Hepatocyte (in vitro differentiated cells): ENCODE data around the gene DDX52. TPM values are rescaled to one million over a fixed set of nuclear protein-coding genes. Genes with fewer than 3 reads are reported as not detected.

ENCODE experiments used
- DNase-seq: peaks from one replicate; pipeline ENCODE4 v3.0.0-alpha.2; 2016; ENCODE audit warnings: low spot score
- H2AFZ ChIP-seq: fragments of 200-600 bp; sonication (generic); 2 replicates; pipeline ENCODE4 v1.6.0; 2016; ENCODE audit warnings: antibody characterized with exemption, mild to moderate bottlenecking
- H3K27ac ChIP-seq: fragments of 200-600 bp; sonication (generic); 2 replicates; pipeline ENCODE4 v1.5.1; 2016; ENCODE audit warnings: mild to moderate bottlenecking
- H3K27me3 ChIP-seq: fragments of 200-600 bp; sonication (generic); 2 replicates; pipeline ENCODE4 v1.6.1; 2016
- H3K36me3 ChIP-seq: fragments of 200-600 bp; sonication (generic); replicated peaks from 2 replicates; pipeline ENCODE4 v1.5.1; 2016; ENCODE audit warnings: low read depth; ENCODE audit not compliant: insufficient read depth
- H3K4me1 ChIP-seq: fragments of 200-600 bp; sonication (generic); 2 replicates; pipeline ENCODE4 v1.5.1; 2016; ENCODE audit warnings: mild to moderate bottlenecking, moderate library complexity; ENCODE audit not compliant: insufficient read depth
- H3K4me2 ChIP-seq: fragments of 200-600 bp; sonication (generic); 2 replicates; pipeline ENCODE4 v1.6.0; 2016
- H3K4me3 ChIP-seq: fragments of 200-600 bp; sonication (generic); 2 replicates; pipeline ENCODE4 v1.5.1; 2016; ENCODE audit warnings: mild to moderate bottlenecking
- H3K79me2 ChIP-seq: fragments of 200-600 bp; sonication (generic); 2 replicates; pipeline ENCODE4 v1.6.0; 2017; ENCODE audit warnings: mild to moderate bottlenecking
- H3K9me2 ChIP-seq: fragments of 200-600 bp; sonication (generic); replicated peaks from 2 replicates; pipeline ENCODE4 v1.6.0; 2017; ENCODE audit warnings: mild to moderate bottlenecking; ENCODE audit not compliant: insufficient read depth
- H3K9me3 ChIP-seq: fragments of 200-600 bp; sonication (generic); 2 replicates; pipeline ENCODE4 v1.5.1; 2016; ENCODE audit warnings: low read depth, mild to moderate bottlenecking
- H4K20me1 ChIP-seq: fragments of 200-600 bp; sonication (generic); 2 replicates; pipeline ENCODE4 v1.6.0; 2016; ENCODE audit warnings: mild to moderate bottlenecking; ENCODE audit not compliant: insufficient read depth, poor library complexity, severe bottlenecking
- CTCF ChIP-seq: fragments of 200-600 bp; sonication (generic); IDR thresholded peaks from 2 replicates; pipeline ENCODE4 v1.5.1; 2016; ENCODE audit warnings: antibody characterized with exemption, mild to moderate bottlenecking; ENCODE audit not compliant: poor library complexity
- EZH2 ChIP-seq: fragments of 200-600 bp; sonication (generic); IDR thresholded peaks from 2 replicates; pipeline ENCODE4 v1.6.1; 2016; ENCODE audit warnings: antibody characterized with exemption, mild to moderate bottlenecking, borderline replicate concordance
- EZH2phosphoT487 ChIP-seq: fragments of 200-600 bp; sonication (generic); IDR thresholded peaks from one replicate; pipeline ENCODE4 v1.6.1; 2018; ENCODE audit warnings: antibody characterized with exemption, mild to moderate bottlenecking, low read depth, moderate library complexity; ENCODE audit not compliant: unreplicated experiment, severe bottlenecking
- WGBS: methylation state at CpG from one replicate; pipeline ENCODE4 v1.1.6; 2016; ENCODE audit warnings: low lambda C conversion rate; ENCODE audit errors: missing lambda C conversion rate; 5-methylcytosine and 5-hydroxymethylcytosine counted together
- polyA plus RNA-seq: library from polyadenylated mRNA; unstranded; fragments of >200 nt; fragmentation: Nextera tagmentation; extraction: Ambion mirVana; gene quantifications from 2 replicates; pipeline ENCODE4 v1.2.1, GENCODE V29; 2016
- total RNA-seq: library from RNA; depleted of rRNA; stranded (reverse); fragments of >200 nt; gene quantifications from 2 replicates; pipeline ENCODE4 v1.2.3, GENCODE V29; 2014

DDX52 gene
- total and polyA plus RNA-seq, 2 experiments from 2014 or later = 31.0 to 45.7 TPM

GRCh38 chr17:37677021-37677420 is 33.8 kb upstream of the DDX52 start:
- no peak for DNase-seq
- Histone ChIP-seq H3K4me1 (peaks cover 24% of the 10 kb centered on the region), H3K9me3 (no peaks in the 10 kb centered on the region), H3K79me2 (no peaks in the 10 kb centered on the region), H3K4me3 (no peak overlapping the region), H4K20me1 (no peaks in the 10 kb centered on the region), H3K9me2 (no peaks in the 10 kb centered on the region), H2AFZ (no peak overlapping the region), H3K27ac (peak overlapping the region; percentile 98), H3K27me3 (no peaks in the 10 kb centered on the region), H3K36me3 (no peaks in the 10 kb centered on the region), H3K4me2 (no peak overlapping the region)
- WGBS = 65% methylated on average over 1 of the region's 1 CpG
- TF ChIP-seq CTCF (no peak), EZH2phosphoT487 (no peak), EZH2 (no peak)

DNA sequence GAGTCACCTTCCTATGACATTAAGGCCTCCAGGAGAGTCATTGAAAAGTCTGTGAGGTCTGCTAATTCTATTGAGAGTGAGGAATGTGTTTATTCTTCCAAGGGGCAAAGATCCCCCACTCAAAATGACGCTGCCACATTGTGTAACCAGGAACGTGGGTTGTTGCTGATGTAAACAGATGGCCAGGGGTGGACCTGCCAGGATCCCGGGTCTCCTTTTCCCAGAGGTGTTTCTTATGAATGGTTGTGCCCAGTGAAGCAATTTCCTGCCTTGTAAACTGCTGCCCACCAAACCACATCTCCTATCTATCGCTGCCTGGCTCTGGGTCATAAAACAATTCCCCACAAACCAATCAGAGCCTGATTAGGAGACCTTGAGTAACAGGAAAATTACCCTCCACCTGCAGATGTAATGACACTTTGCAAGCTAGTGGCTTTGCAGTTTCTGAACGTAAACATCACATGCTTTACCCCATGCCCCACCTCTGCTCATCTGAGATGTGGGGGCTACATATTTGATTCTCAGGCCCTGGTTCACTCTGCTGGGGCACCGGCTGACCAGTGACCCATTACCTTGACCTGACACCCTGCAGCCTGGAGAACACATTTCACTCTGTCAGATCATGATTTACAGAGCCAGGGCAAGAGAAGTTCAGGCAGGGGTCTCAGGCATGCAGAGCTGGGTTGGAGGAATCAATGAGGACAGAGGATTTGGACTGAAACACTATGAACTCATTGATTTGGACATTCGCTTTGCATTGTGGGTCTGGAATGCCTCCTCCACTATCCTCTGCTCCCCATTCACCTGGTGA is 33.1 kb upstream of the DDX52 start:
- H3K9me3 ChIP-seq = no peaks in the 10 kb centered on the region
- H4K20me1 ChIP-seq = no peaks in the 10 kb centered on the region
- peak; percentile 73 for DNase-seq
- peak overlapping the region; percentile 98 for H3K27ac ChIP-seq
- H3K4me2 ChIP-seq = peak overlapping the region; percentile 45
- H3K36me3 ChIP-seq = no peaks in the 10 kb centered on the region
- H3K79me2 ChIP-seq = no peaks in the 10 kb centered on the region
- H3K27me3 ChIP-seq = no peaks in the 10 kb centered on the region
- no peak overlapping the region for H3K4me3 ChIP-seq
- whole genome bisulfite sequencing = 32% methylated on average over 7 of the region's 7 CpGs
- no peak overlapping the region for H2AFZ ChIP-seq
- TF ChIP-seq EZH2phosphoT487 (no peak), CTCF (no peak), EZH2 (no peak)
- no peaks in the 10 kb centered on the region for H3K9me2 ChIP-seq
- H3K4me1 ChIP-seq = peaks cover 30% of the 10 kb centered on the region

GRCh38 chr17:37674511-37674910 is 31.3 kb upstream of the DDX52 start:
- no peak overlapping the region for H2AFZ ChIP-seq
- no peaks in the 10 kb centered on the region for H4K20me1 ChIP-seq
- no peaks in the 10 kb centered on the region for H3K36me3 ChIP-seq
- H3K4me2 ChIP-seq = no peak overlapping the region
- whole genome bisulfite sequencing = 76% methylated on average over 1 of the region's 1 CpG
- no peak overlapping the region for H3K4me3 ChIP-seq
- H3K9me3 ChIP-seq = no peaks in the 10 kb centered on the region
- peaks cover 40% of the 10 kb centered on the region for H3K4me1 ChIP-seq
- peak overlapping the region; percentile 98 for H3K27ac ChIP-seq
- DNase-seq = no peak
- TF ChIP-seq CTCF = no peak
- TF ChIP-seq EZH2phosphoT487 = no peak
- TF ChIP-seq EZH2 = no peak
- H3K27me3 ChIP-seq = no peaks in the 10 kb centered on the region
- H3K79me2 ChIP-seq = no peaks in the 10 kb centered on the region
- no peaks in the 10 kb centered on the region for H3K9me2 ChIP-seq
